H9 (cell line): ENCODE data around the gene IFT80. TPM values are rescaled to one million over a fixed set of nuclear protein-coding genes. Genes with fewer than 3 reads are reported as not detected.

Experiments
- DNase-seq: peaks from one replicate; pipeline ENCODE4 v3.0.0-alpha.2; 2017
- H2AFZ ChIP-seq: one replicate; pipeline ENCODE4 v1.6.1; 2013; ENCODE audit warnings: mild to moderate bottlenecking, low read length, control low read depth, moderate library complexity
- H2AK5ac ChIP-seq: 2 replicates; pipeline ENCODE4 v1.6.1; 2013; ENCODE audit warnings: low read length, control low read depth, mixed read lengths; ENCODE audit not compliant: insufficient read length
- H2BK120ac ChIP-seq: one replicate; pipeline ENCODE4 v1.6.1; 2013; ENCODE audit warnings: low read depth, mild to moderate bottlenecking, low read length, control low read depth, inconsistent platforms; ENCODE audit not compliant: poor library complexity, severe bottlenecking
- H2BK12ac ChIP-seq: 2 replicates; pipeline ENCODE4 v1.6.1; 2013; ENCODE audit warnings: low read length, control low read depth, mixed read lengths, low read depth; ENCODE audit not compliant: insufficient read length
- H2BK15ac ChIP-seq: 2 replicates; pipeline ENCODE4 v1.6.1; 2013; ENCODE audit warnings: low read depth, low read length, control low read depth
- H2BK20ac ChIP-seq: one replicate; pipeline ENCODE4 v1.6.1; 2013; ENCODE audit warnings: low read depth, mild to moderate bottlenecking, low read length, control low read depth, inconsistent platforms; ENCODE audit not compliant: poor library complexity, severe bottlenecking
- H2BK5ac ChIP-seq: 2 replicates; pipeline ENCODE4 v1.6.1; 2013; ENCODE audit warnings: low read length, control low read depth, mixed read lengths; ENCODE audit not compliant: insufficient read length
- H3K14ac ChIP-seq: 2 replicates; pipeline ENCODE4 v1.6.1; 2013; ENCODE audit warnings: low read length, control low read depth; ENCODE audit not compliant: insufficient read depth
- H3K18ac ChIP-seq: 2 replicates; pipeline ENCODE4 v1.6.1; 2013; ENCODE audit warnings: low read depth, mild to moderate bottlenecking, mixed read lengths, low read length, control low read depth; ENCODE audit not compliant: insufficient read length
- H3K23ac ChIP-seq: 2 replicates; pipeline ENCODE4 v1.6.1; 2013; ENCODE audit warnings: low read length, control low read depth, mixed read lengths, low read depth; ENCODE audit not compliant: insufficient read length
- H3K23me2 ChIP-seq: 2 replicates; pipeline ENCODE4 v1.6.1; 2013; ENCODE audit warnings: low read depth, mild to moderate bottlenecking, mixed read lengths, low read length, control low read depth; ENCODE audit not compliant: insufficient read length, poor library complexity, severe bottlenecking
- H3K27ac ChIP-seq: 2 replicates; pipeline ENCODE4 v1.5.1; 2013; ENCODE audit warnings: low read length, control low read depth, mixed read lengths, low read depth; ENCODE audit not compliant: insufficient read length
- H3K27me3 ChIP-seq: 2 replicates; pipeline ENCODE4 v1.6.1; 2013; ENCODE audit warnings: low read length, control low read depth, inconsistent platforms; ENCODE audit not compliant: insufficient read depth
- H3K4ac ChIP-seq: 2 replicates; pipeline ENCODE4 v1.6.1; 2013; ENCODE audit warnings: low read depth, mild to moderate bottlenecking, control low read depth, inconsistent platforms, low read length, moderate library complexity
- H3K4me1 ChIP-seq: 2 replicates; pipeline ENCODE4 v1.6.1; 2013; ENCODE audit warnings: low read length, control low read depth, inconsistent platforms; ENCODE audit not compliant: insufficient read depth
- H3K4me2 ChIP-seq: 2 replicates; pipeline ENCODE4 v1.6.1; 2013; ENCODE audit warnings: low read length, control low read depth, mixed read lengths; ENCODE audit not compliant: insufficient read length, insufficient read depth
- H3K56ac ChIP-seq: 2 replicates; pipeline ENCODE4 v1.6.1; 2013; ENCODE audit warnings: low read depth, mild to moderate bottlenecking, mixed read lengths, low read length, control low read depth; ENCODE audit not compliant: insufficient read length
- H3K79me1 ChIP-seq: 2 replicates; pipeline ENCODE4 v1.6.1; 2013; ENCODE audit warnings: low read depth, mild to moderate bottlenecking, moderate library complexity, low read length, control low read depth, inconsistent platforms; ENCODE audit not compliant: insufficient read depth, poor library complexity, severe bottlenecking
- H3K79me2 ChIP-seq: 2 replicates; pipeline ENCODE4 v1.6.1; 2013; ENCODE audit warnings: low read length, control low read depth, inconsistent platforms; ENCODE audit not compliant: insufficient read depth
- H3K9ac ChIP-seq: 2 replicates; pipeline ENCODE4 v1.6.1; 2013; ENCODE audit warnings: low read length, control low read depth, mixed read lengths; ENCODE audit not compliant: insufficient read length; ENCODE audit errors: extremely low read depth
- H3K9me3 ChIP-seq: one replicate; pipeline ENCODE4 v1.6.1; 2013; ENCODE audit warnings: low read depth, low read length, inconsistent platforms; ENCODE audit not compliant: control insufficient read depth
- H3T11ph ChIP-seq: one replicate; pipeline ENCODE4 v1.6.1; 2013; ENCODE audit warnings: mild to moderate bottlenecking, low read length, control low read depth, inconsistent platforms
- H4K20me1 ChIP-seq: one replicate; pipeline ENCODE4 v1.6.1; 2013; ENCODE audit not compliant: control insufficient read depth, insufficient read length, insufficient read depth
- H4K5ac ChIP-seq: 2 replicates; pipeline ENCODE4 v1.6.1; 2013; ENCODE audit warnings: low read depth, mild to moderate bottlenecking, mixed read lengths, low read length, control low read depth; ENCODE audit not compliant: insufficient read length
- H4K8ac ChIP-seq: replicated peaks from 2 replicates; pipeline ENCODE4 v1.6.1; 2013; ENCODE audit warnings: low read length, control low read depth, mixed read lengths, low read depth; ENCODE audit not compliant: insufficient read length
- H4K91ac ChIP-seq: 2 replicates; pipeline ENCODE4 v1.6.1; 2013; ENCODE audit warnings: low read depth, mild to moderate bottlenecking, moderate library complexity, mixed read lengths, low read length, control low read depth; ENCODE audit not compliant: insufficient read length
- H3K27ac Mint-ChIP-seq, 3 experiments: 2 replicates in 2 of 3; 3 replicates in 1 of 3; pipeline ENCODE4 v1.8.0; 2020 to 2021; ENCODE audit warnings: mixed read lengths in 3 of 3, mild to moderate bottlenecking in 1 of 3, moderate library complexity in 1 of 3
- H3K27me3 Mint-ChIP-seq: 2 replicates; pipeline ENCODE4 v1.8.0; 2021; ENCODE audit warnings: low read depth, mild to moderate bottlenecking, moderate library complexity, mixed read lengths
- H3K36me3 Mint-ChIP-seq, 3 experiments: 2 replicates in 2 of 3; 3 replicates in 1 of 3; pipeline ENCODE4 v1.8.0; 2020 to 2021; ENCODE audit warnings: low read depth in 3 of 3, mixed read lengths in 3 of 3; ENCODE audit not compliant: insufficient read depth in 1 of 3
- H3K4me1 Mint-ChIP-seq, 2 experiments: 2 replicates each; pipeline ENCODE4 v1.8.0; 2020; ENCODE audit warnings: mixed read lengths in 2 of 2
- H3K4me3 Mint-ChIP-seq, 2 experiments: 2 replicates in 1 of 2; 3 replicates in 1 of 2; pipeline ENCODE4 v1.8.0; 2020 to 2021; ENCODE audit warnings: mild to moderate bottlenecking in 2 of 2, mixed read lengths in 2 of 2, moderate library complexity in 1 of 2
- H3K9me3 Mint-ChIP-seq, 2 experiments: 2 replicates in 1 of 2; 3 replicates in 1 of 2; pipeline ENCODE4 v1.8.0; 2020; ENCODE audit warnings: mild to moderate bottlenecking in 2 of 2, mixed read lengths in 2 of 2, moderate library complexity in 1 of 2
- CTCF ChIP-seq: fragments of 200-600 bp; sonication (generic); conservative IDR thresholded peaks from 3 replicates; pipeline ENCODE4 v1.8.0; 2021; ENCODE audit warnings: antibody characterized with exemption, mild to moderate bottlenecking
- WGBS: extraction: QIAGEN DNeasy Blood & Tissue Kit; methylation state at CpG from one replicate; pipeline ENCODE4 v1.1.7; 2013; ENCODE audit warnings: missing lambda C conversion rate, low lambda C conversion rate, mixed read lengths; ENCODE audit not compliant: insufficient read length; ENCODE audit errors: extremely low coverage; 5-methylcytosine and 5-hydroxymethylcytosine counted together
- total RNA-seq: library from RNA; stranded (reverse); gene quantifications from 2 replicates; pipeline ENCODE4 v1.2.1, GENCODE V29; 2021

Gene IFT80
- total RNA-seq, 1 experiment from 2014 or later, result 29.0 TPM

- Histone ChIP-seq H3T11ph (no peak overlapping the region), H4K20me1 (no peaks in the 10 kb centered on the region), H3K23me2 (no peaks in the 10 kb centered on the region), H3K79me2 (no peaks in the 10 kb centered on the region; the same call in 1 of the 2 replicates), H2BK12ac (no peak overlapping the region), H3K27ac (no peak overlapping the region), H2AK5ac (no peak overlapping the region), H4K8ac (no peak overlapping the region), H3K9me3 (no peaks in the 10 kb centered on the region), H3K4ac (no peak overlapping the region), H2BK5ac (no peak overlapping the region), H3K14ac (no peak overlapping the region), H3K56ac (no peak overlapping the region), H4K5ac (no peak overlapping the region), H3K18ac (no peak overlapping the region), H3K4me2 (no peak overlapping the region), H4K91ac (no peak overlapping the region), H2BK20ac (no peak overlapping the region), H2BK15ac (no peak overlapping the region), H2AFZ (no peak overlapping the region), H3K79me1 (no peaks in the 10 kb centered on the region), H2BK120ac (no peak overlapping the region), H3K23ac (no peak overlapping the region), H3K4me1 (no peaks in the 10 kb centered on the region), H3K27me3 (no peaks in the 10 kb centered on the region), H3K9ac (no peak overlapping the region)
- Mint-ChIP-seq H3K27me3 (no peaks in the 10 kb centered on the region), H3K36me3 (peaks cover 37 to 79% (median 70%) of the 10 kb centered on the region in 3 experiments; a peak in 6 of 7 replicates), H3K4me1 (no peaks in the 10 kb centered on the region; a peak in 1 of 4 replicates), H3K9me3 (no peaks in the 10 kb centered on the region), H3K27ac (no peak overlapping the region), H3K4me3 (no peak overlapping the region)
- no CpG with 5 or more reads among the region's 3 CpGs for WGBS
- peak; percentile 68 for DNase-seq
- TF ChIP-seq CTCF, result peak; percentile 91
These were observed 14.7 kb upstream of the IFT80 start for GRCh38 chr3:160413613-160414248.
